Loucy (cell line): ENCODE measurements around the gene SDHD.

Experiments used
- CTCF ChIP-seq: fragments of 200-600 bp; sonication (generic); conservative IDR thresholded peaks from 2 replicates; pipeline ENCODE4 v1.5.1; 2014; ENCODE audit warnings: mild to moderate bottlenecking, antibody characterized with exemption, low read length
- EZH2phosphoT487 ChIP-seq: fragments of 200-600 bp; IDR thresholded peaks from 2 replicates; pipeline ENCODE4 v1.6.1; 2018; ENCODE audit warnings: antibody characterized with exemption, mild to moderate bottlenecking, moderate library complexity, borderline replicate concordance

DNA sequence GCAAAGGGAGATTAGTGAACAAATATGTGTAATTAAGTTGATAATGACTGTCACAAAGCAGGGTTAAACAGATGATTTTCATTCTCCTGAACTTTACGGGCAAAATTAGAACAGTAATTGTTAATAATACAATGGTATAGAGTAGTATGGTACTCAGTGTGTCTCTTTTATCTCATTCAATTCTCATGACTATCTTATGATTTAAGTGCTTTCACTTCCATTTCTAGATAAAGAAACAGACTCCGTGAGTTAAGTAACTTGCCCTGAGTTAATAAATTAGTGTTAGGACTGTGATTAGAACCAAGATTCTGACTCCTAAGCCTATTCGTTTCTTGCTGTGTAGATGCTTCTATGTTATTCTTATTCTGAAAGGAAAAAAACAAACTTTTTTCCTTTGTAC is 34.9 kb upstream of the SDHD start:
- no peak for TF ChIP-seq CTCF
- no peak for TF ChIP-seq EZH2phosphoT487
